SK-N-SH (cell line): ENCODE data around the gene CACNA1H. TPM values are rescaled to one million over a fixed set of nuclear protein-coding genes. Genes with fewer than 3 reads are reported as not detected.

Source experiments
- CTCF ChIA-PET: fragments of 300-600, 350-600 bp; formaldehyde crosslinking; extraction: SDS; loops from one replicate; lab custom pipeline; 2021; lab: Yijun Ruan, JAX
- POLR2A ChIA-PET: fragments of 350-600 bp; sonication (Branson Sonifier 250); formaldehyde crosslinking; extraction: SDS; loops from one replicate; lab custom pipeline; 2020; ENCODE audit warnings: antibody characterized with exemption, inconsistent platforms; lab: Yijun Ruan, JAX
- DNase-seq: peaks from one replicate; pipeline ENCODE4 v3.0.0; 2012
- H2AFZ ChIP-seq: fragments of 200-600 bp; sonication (generic); 2 replicates; pipeline ENCODE4 v1.8.1; 2016; ENCODE audit warnings: antibody characterized with exemption, mild to moderate bottlenecking, low read depth
- H3F3A ChIP-seq: fragments of 200-600 bp; sonication (generic); replicated peaks from 2 replicates; pipeline ENCODE3; 2016; ENCODE audit warnings: antibody characterized with exemption, mild to moderate bottlenecking; ENCODE audit not compliant: insufficient read depth
- H3K27ac ChIP-seq, 2 experiments: fragments of 200-500 bp in 1 of 2; fragments of 200-600 bp in 1 of 2; sonication (Bioruptor generic) in 1 of 2; sonication (generic), shearing (Covaris generic) in 1 of 2; 2 replicates each; pipeline versions ENCODE4 v1.5.1 to v1.6.1; 2014 to 2016; ENCODE audit warnings: low read depth in 2 of 2, inconsistent platforms in 1 of 2, low read length in 1 of 2, mild to moderate bottlenecking in 1 of 2, mixed read lengths in 1 of 2
- H3K27me3 ChIP-seq: fragments of 200-600 bp; sonication (generic), shearing (Covaris generic); 2 replicates; pipeline ENCODE4 v1.6.1; 2016; ENCODE audit warnings: mixed run types; ENCODE audit not compliant: insufficient read depth
- H3K36me3 ChIP-seq, 2 experiments: fragments of 200-500 bp in 1 of 2; fragments of 200-600 bp in 1 of 2; sonication (Bioruptor generic) in 1 of 2; sonication (generic) in 1 of 2; replicated peaks in 1 of 2; 2 replicates each; pipeline versions ENCODE3 to v1.5.1; 2014 to 2016; ENCODE audit warnings: low read length in 1 of 2, mild to moderate bottlenecking in 1 of 2; ENCODE audit not compliant: insufficient read depth in 2 of 2, control insufficient read depth in 1 of 2
- H3K4me1 ChIP-seq, 2 experiments: fragments of 200-500 bp in 1 of 2; fragments of 200-600 bp in 1 of 2; sonication (Bioruptor generic) in 1 of 2; sonication (generic), shearing (Covaris generic) in 1 of 2; 2 replicates each; pipeline versions ENCODE4 v1.5.1 to v1.6.1; 2014 to 2016; ENCODE audit warnings: low read depth in 1 of 2, low read length in 1 of 2, mixed run types in 1 of 2; ENCODE audit not compliant: insufficient read depth in 2 of 2, control insufficient read depth in 1 of 2
- H3K4me2 ChIP-seq: fragments of 200-600 bp; sonication (generic), shearing (Covaris generic); 2 replicates; pipeline ENCODE4 v1.6.1; 2017; ENCODE audit warnings: mixed run types
- H3K4me3 ChIP-seq, 2 experiments: fragments of 200-500 bp in 1 of 2; fragments of 200-600 bp in 1 of 2; sonication (Bioruptor generic) in 1 of 2; sonication (generic), shearing (Covaris generic) in 1 of 2; 2 replicates each; pipeline versions ENCODE4 v1.5.1 to v1.8.1; 2014 to 2016; ENCODE audit warnings: low read depth in 2 of 2, inconsistent platforms in 1 of 2, low read length in 1 of 2, mild to moderate bottlenecking in 1 of 2, mixed read lengths in 1 of 2, moderate library complexity in 1 of 2
- H3K79me2 ChIP-seq: fragments of 200-600 bp; sonication (generic); 2 replicates; pipeline ENCODE4 v1.8.1; 2017; ENCODE audit warnings: mild to moderate bottlenecking; ENCODE audit not compliant: insufficient read depth
- H3K9ac ChIP-seq: fragments of 200-600 bp; sonication (generic); 2 replicates; pipeline ENCODE4 v1.6.1; 2017; ENCODE audit warnings: mixed run types
- H3K9me2 ChIP-seq: fragments of 200-600 bp; sonication (generic); 2 replicates; pipeline ENCODE4 v1.6.1; 2017; ENCODE audit warnings: mixed run types
- H3K9me3 ChIP-seq: fragments of 200-600 bp; sonication (generic); 2 replicates; pipeline ENCODE4 v1.6.1; 2017; ENCODE audit warnings: mixed run types, mild to moderate bottlenecking, moderate library complexity
- H4K20me1 ChIP-seq: fragments of 200-600 bp; sonication (generic); 2 replicates; pipeline ENCODE4 v1.6.1; 2017; ENCODE audit warnings: mild to moderate bottlenecking, mixed run types; ENCODE audit not compliant: insufficient read depth
- CHD2 ChIP-seq: fragments of 150-350 bp; IDR thresholded peaks from 2 replicates; pipeline ENCODE4 v1.6.1; 2018; ENCODE audit warnings: low read length; ENCODE audit not compliant: partially characterized antibody
- EP300 ChIP-seq, 2 experiments: IDR thresholded peaks; 2 replicates each; pipeline versions ENCODE4 v1.4.0 to v1.6.1; 2012; ENCODE audit warnings: borderline replicate concordance in 1 of 2, low read depth in 1 of 2, low read length in 1 of 2
- GABPA ChIP-seq: IDR thresholded peaks from 2 replicates; pipeline ENCODE4 v1.4.0; 2012; ENCODE audit warnings: low read depth, mild to moderate bottlenecking
- IRF3 ChIP-seq: fragments of 150-350 bp; IDR thresholded peaks from 2 replicates; pipeline ENCODE4 v1.6.1; 2016; ENCODE audit warnings: mild to moderate bottlenecking, low read depth, low read length
- JUND ChIP-seq: IDR thresholded peaks from 2 replicates; pipeline ENCODE4 v1.4.0; 2012
- MAX ChIP-seq: IDR thresholded peaks from 2 replicates; pipeline ENCODE4 v1.4.0; 2012; ENCODE audit warnings: low read depth
- MEF2A ChIP-seq: IDR thresholded peaks from 2 replicates; pipeline ENCODE4 v1.4.0; 2012; ENCODE audit warnings: low read depth, borderline replicate concordance
- NFIC ChIP-seq: IDR thresholded peaks from 2 replicates; pipeline ENCODE4 v1.4.0; 2012; ENCODE audit warnings: borderline replicate concordance
- POLR2AphosphoS5 ChIP-seq: IDR thresholded peaks from 2 replicates; pipeline ENCODE4 v1.6.1; 2012; ENCODE audit warnings: low read depth, low read length
- RXRA ChIP-seq: IDR thresholded peaks from 2 replicates; pipeline ENCODE4 v1.4.0; 2012; ENCODE audit warnings: low read depth, mild to moderate bottlenecking, borderline replicate concordance
- SMC3 ChIP-seq: IDR thresholded peaks from 2 replicates; pipeline ENCODE4 v1.6.1; 2012; ENCODE audit warnings: low read depth, low read length, improper control_type of control experiment
- TAF1 ChIP-seq: IDR thresholded peaks from 2 replicates; pipeline ENCODE4 v1.6.1; 2012; ENCODE audit warnings: low read depth, mild to moderate bottlenecking, low read length, moderate library complexity, borderline replicate concordance
- TCF12 ChIP-seq: IDR thresholded peaks from 2 replicates; pipeline ENCODE4 v1.4.0; 2012
- TEAD4 ChIP-seq: IDR thresholded peaks from 2 replicates; pipeline ENCODE4 v1.4.0; 2012; ENCODE audit warnings: mild to moderate bottlenecking, borderline replicate concordance; ENCODE audit not compliant: insufficient read depth
- USF1 ChIP-seq: IDR thresholded peaks from 2 replicates; pipeline ENCODE4 v1.4.0; 2012; ENCODE audit warnings: low read depth, borderline replicate concordance
- YY1 ChIP-seq: IDR thresholded peaks from 2 replicates; pipeline ENCODE4 v1.4.0; 2012; ENCODE audit warnings: low read depth, mild to moderate bottlenecking
- WGBS: methylation state at CpG from one replicate; pipeline ENCODE4 v1.1.6; 2017; ENCODE audit warnings: low lambda C conversion rate; 5-methylcytosine and 5-hydroxymethylcytosine counted together
- polyA plus RNA-seq, 3 experiments: library from polyadenylated mRNA; depleted of rRNA; stranded (reverse); fragments of >200 nt; gene quantifications; 2 replicates each; pipeline ENCODE4 v1.2.3, GENCODE V29; 2012
- TF ChIP-seq, protein P1 (sequence below): fragments of 150-350 bp; IDR thresholded peaks from 2 replicates; pipeline ENCODE4 v1.6.1; 2017; ENCODE audit warnings: antibody characterized with exemption, low read length, low read depth, borderline replicate concordance
- TF ChIP-seq, protein P2 (sequence below): fragments of 200-600 bp; sonication (generic); IDR thresholded peaks from 2 replicates; pipeline ENCODE4 v1.6.1; 2017; ENCODE audit warnings: antibody characterized with exemption, mild to moderate bottlenecking, moderate library complexity

CACNA1H gene
- polyA plus RNA-seq, 1 of the 3 experiments (the other 2 are of a cell fraction), result not detected

- no peaks in the 10 kb centered on the region for H3F3A ChIP-seq
- H3K9me3 ChIP-seq, result no peaks in the 10 kb centered on the region
- H3K27ac ChIP-seq, result no peak overlapping the region
- H3K4me1 ChIP-seq, result peaks cover 0 to 2% of the 10 kb centered on the region in 2 experiments; a peak in 1 of 4 replicates
- H2AFZ ChIP-seq, result no peak overlapping the region
- no peak overlapping the region for H3K4me2 ChIP-seq
- peaks cover 46% of the 10 kb centered on the region for H3K27me3 ChIP-seq
- CTCF ChIA-PET, result no interaction called here
- 35% methylated on average over 16 of the region's 22 CpGs for WGBS
- POLR2A ChIA-PET, result no interaction called here
- DNase-seq, result no peak
- H3K9me2 ChIP-seq, result no peaks in the 10 kb centered on the region
- H3K9ac ChIP-seq, result no peak overlapping the region
- H3K36me3 ChIP-seq, result no peaks in the 10 kb centered on the region
- no peak overlapping the region for H3K4me3 ChIP-seq
- H4K20me1 ChIP-seq, result no peaks in the 10 kb centered on the region
- TF ChIP-seq, protein P1, sequence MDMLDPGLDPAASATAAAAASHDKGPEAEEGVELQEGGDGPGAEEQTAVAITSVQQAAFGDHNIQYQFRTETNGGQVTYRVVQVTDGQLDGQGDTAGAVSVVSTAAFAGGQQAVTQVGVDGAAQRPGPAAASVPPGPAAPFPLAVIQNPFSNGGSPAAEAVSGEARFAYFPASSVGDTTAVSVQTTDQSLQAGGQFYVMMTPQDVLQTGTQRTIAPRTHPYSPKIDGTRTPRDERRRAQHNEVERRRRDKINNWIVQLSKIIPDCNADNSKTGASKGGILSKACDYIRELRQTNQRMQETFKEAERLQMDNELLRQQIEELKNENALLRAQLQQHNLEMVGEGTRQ, result no peak
- no peak for TF ChIP-seq EP300 (IDR thresholded peaks at IDR 0.05; ENCODE audit: borderline replicate concordance in 1 of 2, low read depth in 1 of 2, low read length in 1 of 2)
- no peak for TF ChIP-seq YY1
- no peak for TF ChIP-seq TAF1
- TF ChIP-seq GABPA, result no peak
- no peak for TF ChIP-seq MEF2A
- no peak for TF ChIP-seq MAX
- TF ChIP-seq, all 33 proteins: peak for 0
- no peaks in the 10 kb centered on the region for H3K79me2 ChIP-seq
Measured at GRCh38 chr16:1256874-1257322, 104.0 kb downstream of the CACNA1H start.

DNA sequence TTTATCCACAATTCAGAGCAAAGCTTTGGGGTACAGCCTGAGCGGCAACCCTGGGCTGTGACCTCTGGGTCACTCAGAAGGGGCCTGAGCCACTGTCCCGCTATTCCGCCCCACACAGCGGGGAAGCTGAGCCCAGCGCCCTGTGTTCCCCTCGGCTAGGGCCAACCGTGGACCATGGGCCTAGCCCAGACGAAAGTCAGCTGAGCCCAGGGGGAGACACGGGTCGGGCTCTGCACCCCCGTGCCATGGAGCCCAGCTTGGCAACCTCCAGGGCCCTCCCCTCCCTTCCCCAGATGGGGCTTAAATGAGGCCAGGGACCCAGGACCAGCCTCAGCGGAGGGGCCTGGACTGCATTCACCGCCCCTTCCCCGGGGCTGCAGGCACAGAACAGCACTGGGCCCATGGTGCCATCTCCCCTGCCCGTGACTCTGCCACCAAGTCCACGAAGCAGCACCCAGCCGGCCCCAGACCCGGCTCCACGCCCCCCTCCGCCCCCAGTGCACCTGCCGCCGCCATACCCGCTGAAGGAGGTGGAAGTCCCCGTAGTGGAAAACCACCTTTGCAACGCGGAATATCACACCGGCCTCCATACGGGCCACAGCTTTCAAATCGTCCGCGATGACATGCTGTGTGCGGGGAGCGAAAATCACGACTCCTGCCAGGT lies 104.8 kb downstream of the CACNA1H start:
- WGBS, result 40% methylated on average over 4 of the region's 34 CpGs
- Histone ChIP-seq H3K9me3 (no peaks in the 10 kb centered on the region), H3K4me1 (peaks cover 0 to 2% of the 10 kb centered on the region in 2 experiments; a peak in 1 of 4 replicates), H3K4me2 (no peak overlapping the region), H3F3A (no peaks in the 10 kb centered on the region), H3K27me3 (peaks cover 54% of the 10 kb centered on the region), H3K27ac (no peak overlapping the region), H4K20me1 (no peaks in the 10 kb centered on the region), H3K9ac (no peak overlapping the region), H3K36me3 (no peaks in the 10 kb centered on the region), H2AFZ (no peak overlapping the region), H3K4me3 (no peak overlapping the region), H3K79me2 (no peaks in the 10 kb centered on the region), H3K9me2 (no peaks in the 10 kb centered on the region)
- POLR2A ChIA-PET, result no interaction called here
- no peak for TF ChIP-seq TCF12
- no peak for TF ChIP-seq MAX
- TF ChIP-seq TEAD4, result no peak
- TF ChIP-seq RXRA, result no peak
- TF ChIP-seq USF1, result no peak
- TF ChIP-seq, protein P2, sequence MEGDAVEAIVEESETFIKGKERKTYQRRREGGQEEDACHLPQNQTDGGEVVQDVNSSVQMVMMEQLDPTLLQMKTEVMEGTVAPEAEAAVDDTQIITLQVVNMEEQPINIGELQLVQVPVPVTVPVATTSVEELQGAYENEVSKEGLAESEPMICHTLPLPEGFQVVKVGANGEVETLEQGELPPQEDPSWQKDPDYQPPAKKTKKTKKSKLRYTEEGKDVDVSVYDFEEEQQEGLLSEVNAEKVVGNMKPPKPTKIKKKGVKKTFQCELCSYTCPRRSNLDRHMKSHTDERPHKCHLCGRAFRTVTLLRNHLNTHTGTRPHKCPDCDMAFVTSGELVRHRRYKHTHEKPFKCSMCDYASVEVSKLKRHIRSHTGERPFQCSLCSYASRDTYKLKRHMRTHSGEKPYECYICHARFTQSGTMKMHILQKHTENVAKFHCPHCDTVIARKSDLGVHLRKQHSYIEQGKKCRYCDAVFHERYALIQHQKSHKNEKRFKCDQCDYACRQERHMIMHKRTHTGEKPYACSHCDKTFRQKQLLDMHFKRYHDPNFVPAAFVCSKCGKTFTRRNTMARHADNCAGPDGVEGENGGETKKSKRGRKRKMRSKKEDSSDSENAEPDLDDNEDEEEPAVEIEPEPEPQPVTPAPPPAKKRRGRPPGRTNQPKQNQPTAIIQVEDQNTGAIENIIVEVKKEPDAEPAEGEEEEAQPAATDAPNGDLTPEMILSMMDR, result no peak
- TF ChIP-seq IRF3, result no peak
- TF ChIP-seq, protein P1, result no peak
- TF ChIP-seq NFIC, result no peak
- no peak for TF ChIP-seq EP300 (IDR thresholded peaks at IDR 0.05; ENCODE audit: borderline replicate concordance in 1 of 2, low read depth in 1 of 2, low read length in 1 of 2)
- no peak for TF ChIP-seq SMC3
- TF ChIP-seq YY1, result no peak
- no peak for TF ChIP-seq JUND
- TF ChIP-seq CHD2, result no peak
- TF ChIP-seq POLR2AphosphoS5, result no peak
- TF ChIP-seq TAF1, result no peak
- DNase-seq, result peak; percentile 43
- CTCF ChIA-PET, result no interaction called here
